CD4-positive, alpha-beta T cell (primary cell): ENCODE results near the gene NTM. TPM values are rescaled to one million over a fixed set of nuclear protein-coding genes. Genes with fewer than 3 reads are reported as not detected.

Source experiments
- ATAC-seq: fragments of 200-7000 bp; cut with Tn5 transposase; one replicate; pipeline ENCODE4 v1.10.0; 2022; ENCODE audit warnings: mild to moderate bottlenecking; ENCODE audit not compliant: poor library complexity
- CTCF ChIA-PET: fragments of 350-600 bp; sonication (Branson Sonifier 250); formaldehyde crosslinking; loops from one replicate; lab custom pipeline; 2021; ENCODE audit warnings: antibody characterized with exemption, inconsistent platforms; lab: Charles Lee
- POLR2A ChIA-PET: fragments of 350-600 bp; sonication (Branson Sonifier 250); formaldehyde crosslinking; loops from one replicate; lab custom pipeline; 2021; ENCODE audit warnings: antibody characterized with exemption, inconsistent platforms; lab: Charles Lee
- DNase-seq, 14 experiments: peaks; one replicate each; pipeline ENCODE4 v3.0.0-alpha.2; 2013 to 2020; ENCODE audit warnings: mixed read lengths in 2 of 14
- H3K27ac ChIP-seq, 2 donors: one replicate each; pipeline versions ENCODE4 v1.5.1 to v1.7.0; 2013; ENCODE audit warnings: low read length in 2 of 2, low read depth in 1 of 2, mild to moderate bottlenecking in 1 of 2
- H3K27me3 ChIP-seq, 2 experiments: 1 replicate in 1 of 2; 2 replicates in 1 of 2; pipeline versions ENCODE4 v1.6.1 to v1.7.0; 2013; ENCODE audit warnings: low read length in 2 of 2, control low read depth in 1 of 2, mild to moderate bottlenecking in 1 of 2, moderate library complexity in 1 of 2; ENCODE audit not compliant: insufficient read depth in 2 of 2, control insufficient read depth in 1 of 2
- H3K36me3 ChIP-seq: one replicate; pipeline ENCODE4 v1.6.1; 2013; ENCODE audit warnings: low read length, control low read depth; ENCODE audit not compliant: insufficient read depth
- H3K4me1 ChIP-seq: one replicate; pipeline ENCODE4 v1.6.1; 2013; ENCODE audit warnings: low read length, control low read depth; ENCODE audit not compliant: insufficient read depth
- H3K4me3 ChIP-seq: one replicate; pipeline ENCODE4 v1.5.1; 2013; ENCODE audit warnings: mild to moderate bottlenecking, low read length, moderate library complexity
- H3K9me3 ChIP-seq, 2 experiments: 1 replicate in 1 of 2; 2 replicates in 1 of 2; pipeline versions ENCODE4 v1.6.1 to v1.7.0; 2013; ENCODE audit warnings: low read length in 2 of 2, mild to moderate bottlenecking in 2 of 2, control low read depth in 1 of 2, moderate library complexity in 1 of 2; ENCODE audit not compliant: control insufficient read depth in 1 of 2, insufficient read depth in 1 of 2
- H3K27ac Mint-ChIP-seq: one replicate; pipeline ENCODE4 v1.8.0; 2020; ENCODE audit warnings: mixed read lengths
- H3K27me3 Mint-ChIP-seq: one replicate; pipeline ENCODE4 v1.8.0; 2021; ENCODE audit warnings: mixed read lengths
- H3K36me3 Mint-ChIP-seq: one replicate; pipeline ENCODE4 v1.8.0; 2021; ENCODE audit warnings: low read depth, mixed read lengths
- H3K4me1 Mint-ChIP-seq: one replicate; pipeline ENCODE4 v1.8.0; 2021; ENCODE audit warnings: low read depth, mixed read lengths
- H3K4me3 Mint-ChIP-seq: one replicate; pipeline ENCODE4 v1.8.0; 2020; ENCODE audit warnings: mild to moderate bottlenecking, mixed read lengths
- H3K9me3 Mint-ChIP-seq: one replicate; pipeline ENCODE4 v1.8.0; 2020; ENCODE audit warnings: mixed read lengths
- intact Hi-C, 2 experiments: fragments of 100-400 bp; cut with DNase I in 1 of 2; cut with micrococcal nuclease in 1 of 2; formaldehyde crosslinking; loops; one replicate each; pipeline versions ENCODE4 v1.15.1 to v1.9.0; 2023 to 2025; cut with DNase I, micrococcal nuclease
- total RNA-seq, 174 experiments: library from RNA in 2 of 174; stranded (reverse) in 2 of 174; gene quantifications; one replicate each; pipeline ENCODE4 v1.2.3 and lab custom pipeline; 2021 to 2026
- TF ChIP-seq, protein P1 (sequence below): fragments of 200-600 bp; IDR thresholded peaks from one replicate; pipeline ENCODE4 v1.8.0; 2022; ENCODE audit warnings: antibody characterized with exemption, mild to moderate bottlenecking

Gene NTM
- total RNA-seq, 2 experiments from 2014 or later, result not detected

DNA sequence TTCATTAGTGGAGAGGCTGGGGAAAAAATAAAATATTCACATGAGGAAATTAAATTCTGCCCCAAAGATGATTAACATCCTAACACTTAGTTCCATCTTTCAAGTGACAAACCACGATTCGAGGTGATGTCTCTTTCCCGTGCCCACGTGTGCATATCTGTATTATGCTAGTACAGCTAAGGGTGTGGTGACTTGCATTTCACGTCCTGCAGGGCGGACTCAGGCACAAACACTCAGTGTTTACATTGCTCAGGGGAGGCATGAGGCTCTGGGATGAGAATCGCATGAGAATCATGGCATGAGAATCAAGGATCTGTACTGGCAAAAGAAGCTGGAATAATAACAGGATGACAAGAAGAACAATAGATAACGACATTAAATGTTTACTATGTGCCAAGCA lies 179.4 kb downstream of the NTM start:
- no peak overlapping the region for H3K27ac Mint-ChIP-seq
- intact Hi-C loops, result no loop called here
- H3K9me3 Mint-ChIP-seq, result peaks cover 5% of the 10 kb centered on the region
- no peak for ATAC-seq
- Histone ChIP-seq H3K4me3 (no peak overlapping the region), H3K27me3 (no peaks in the 10 kb centered on the region), H3K4me1 (no peaks in the 10 kb centered on the region), H3K36me3 (no peaks in the 10 kb centered on the region), H3K27ac (no peak overlapping the region), H3K9me3 (peaks cover 0 to 6% of the 10 kb centered on the region in 2 experiments)
- TF ChIP-seq, protein P1, sequence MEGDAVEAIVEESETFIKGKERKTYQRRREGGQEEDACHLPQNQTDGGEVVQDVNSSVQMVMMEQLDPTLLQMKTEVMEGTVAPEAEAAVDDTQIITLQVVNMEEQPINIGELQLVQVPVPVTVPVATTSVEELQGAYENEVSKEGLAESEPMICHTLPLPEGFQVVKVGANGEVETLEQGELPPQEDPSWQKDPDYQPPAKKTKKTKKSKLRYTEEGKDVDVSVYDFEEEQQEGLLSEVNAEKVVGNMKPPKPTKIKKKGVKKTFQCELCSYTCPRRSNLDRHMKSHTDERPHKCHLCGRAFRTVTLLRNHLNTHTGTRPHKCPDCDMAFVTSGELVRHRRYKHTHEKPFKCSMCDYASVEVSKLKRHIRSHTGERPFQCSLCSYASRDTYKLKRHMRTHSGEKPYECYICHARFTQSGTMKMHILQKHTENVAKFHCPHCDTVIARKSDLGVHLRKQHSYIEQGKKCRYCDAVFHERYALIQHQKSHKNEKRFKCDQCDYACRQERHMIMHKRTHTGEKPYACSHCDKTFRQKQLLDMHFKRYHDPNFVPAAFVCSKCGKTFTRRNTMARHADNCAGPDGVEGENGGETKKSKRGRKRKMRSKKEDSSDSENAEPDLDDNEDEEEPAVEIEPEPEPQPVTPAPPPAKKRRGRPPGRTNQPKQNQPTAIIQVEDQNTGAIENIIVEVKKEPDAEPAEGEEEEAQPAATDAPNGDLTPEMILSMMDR, result no peak
- H3K27me3 Mint-ChIP-seq, result peaks cover 11% of the 10 kb centered on the region
- POLR2A ChIA-PET, result no interaction called here
- no peak overlapping the region for H3K4me3 Mint-ChIP-seq
- CTCF ChIA-PET, result no interaction called here
- DNase-seq, result no peak
- no peaks in the 10 kb centered on the region for H3K36me3 Mint-ChIP-seq
- no peaks in the 10 kb centered on the region for H3K4me1 Mint-ChIP-seq

DNA sequence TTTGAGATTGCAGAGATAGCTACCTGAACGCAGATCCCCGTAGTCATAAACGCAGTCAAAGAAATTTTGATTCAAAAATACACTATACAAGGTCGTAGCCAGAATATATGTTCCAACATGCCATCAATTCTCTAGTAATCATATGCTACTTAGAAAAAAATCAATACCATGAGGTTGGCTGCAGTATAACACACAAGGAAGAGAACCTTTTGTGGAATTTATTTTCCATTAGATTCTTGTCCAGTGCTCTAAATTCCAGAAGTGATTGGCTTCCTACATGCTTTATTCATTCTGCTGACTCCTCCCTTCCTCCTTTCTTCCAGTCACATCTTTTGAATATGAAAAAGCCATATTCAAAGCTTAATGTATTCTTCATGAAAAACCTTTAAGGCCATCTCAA lies 189.9 kb downstream of the NTM start:
- Mint-ChIP-seq H3K9me3 (no peaks in the 10 kb centered on the region), H3K27me3 (no peaks in the 10 kb centered on the region), H3K4me3 (no peak overlapping the region), H3K27ac (no peak overlapping the region), H3K4me1 (no peaks in the 10 kb centered on the region), H3K36me3 (no peaks in the 10 kb centered on the region)
- H3K4me1 ChIP-seq, result no peaks in the 10 kb centered on the region
- H3K9me3 ChIP-seq, result peaks cover 0 to 3% of the 10 kb centered on the region in 2 experiments
- TF ChIP-seq, protein P1, result no peak
- H3K36me3 ChIP-seq, result no peaks in the 10 kb centered on the region
- no peak overlapping the region for H3K27ac ChIP-seq
- intact Hi-C loops, result no loop called here
- POLR2A ChIA-PET, result no interaction called here
- no peaks in the 10 kb centered on the region for H3K27me3 ChIP-seq
- no peak for ATAC-seq
- H3K4me3 ChIP-seq, result no peak overlapping the region
- CTCF ChIA-PET, result no interaction called here
- no peak for DNase-seq

DNA sequence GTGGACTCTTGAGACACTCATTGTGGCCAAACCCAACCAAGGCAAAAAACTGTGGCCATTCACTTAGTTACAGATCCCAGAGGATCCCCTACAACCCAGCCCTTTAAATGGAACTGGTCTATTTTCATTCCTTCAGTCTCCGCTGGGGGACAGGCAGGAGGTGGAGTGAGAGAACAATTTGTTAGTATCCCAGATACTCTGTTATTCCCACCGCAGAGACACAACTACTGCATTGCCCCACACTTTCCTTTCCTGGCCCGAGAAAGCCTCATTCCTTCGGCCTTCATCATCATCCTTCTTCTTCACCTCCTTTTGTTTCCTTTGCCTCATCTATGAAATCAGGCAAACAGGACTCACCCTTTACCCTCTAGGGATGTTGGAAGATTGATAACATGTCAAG lies 191.1 kb downstream of the NTM start:
- H3K27ac ChIP-seq, result no peak overlapping the region
- ChIA-PET POLR2A (no interaction called here), CTCF (no interaction called here)
- no peak overlapping the region for H3K4me3 Mint-ChIP-seq
- H3K27me3 ChIP-seq, result no peaks in the 10 kb centered on the region
- no peak for ATAC-seq
- H3K36me3 Mint-ChIP-seq, result no peaks in the 10 kb centered on the region
- H3K27ac Mint-ChIP-seq, result no peak overlapping the region
- H3K4me1 Mint-ChIP-seq, result no peaks in the 10 kb centered on the region
- H3K9me3 Mint-ChIP-seq, result no peaks in the 10 kb centered on the region
- H3K4me1 ChIP-seq, result no peaks in the 10 kb centered on the region
- intact Hi-C loops, result no loop called here
- H3K36me3 ChIP-seq, result no peaks in the 10 kb centered on the region
- TF ChIP-seq, protein P1, result no peak
- H3K4me3 ChIP-seq, result no peak overlapping the region
- peaks cover 0 to 5% of the 10 kb centered on the region in 2 experiments for H3K9me3 ChIP-seq
- DNase-seq, result no peak
- no peaks in the 10 kb centered on the region for H3K27me3 Mint-ChIP-seq
